HG03135 (cell line): ENCODE measurements around the gene YWHAB.

Experiments used
- ATAC-seq: cut with Tn5 transposase; IDR thresholded peaks from one replicate; pipeline ENCODE4 v1.9.1; 2021; ENCODE audit warnings: mild to moderate bottlenecking, moderate library complexity; ENCODE audit not compliant: unreplicated experiment

YWHAB gene

GRCh38 chr20:44911264-44911921 is 25.9 kb downstream of the YWHAB start:
- ATAC-seq, result no peak

GRCh38 chr20:44912189-44912588 is 26.7 kb downstream of the YWHAB start:
- no peak for ATAC-seq

- ATAC-seq, result no peak
These were observed 29.4 kb downstream of the YWHAB start for GRCh38 chr20:44914924-44915323.

GRCh38 chr20:44916586-44916985 is 31.1 kb downstream of the YWHAB start:
- no peak for ATAC-seq

GRCh38 chr20:44917399-44917798 is 31.9 kb downstream of the YWHAB start:
- no peak for ATAC-seq

GRCh38 chr20:44918342-44918741 is 32.8 kb downstream of the YWHAB start:
- no peak for ATAC-seq

GRCh38 chr20:44918761-44919160 is 33.3 kb downstream of the YWHAB start:
- no peak for ATAC-seq

- no peak for ATAC-seq
These were observed 35.9 kb downstream of the YWHAB start for GRCh38 chr20:44921447-44921846.

- no peak for ATAC-seq
These were observed 39.0 kb downstream of the YWHAB start for GRCh38 chr20:44924541-44924940.

GRCh38 chr20:44928595-44928994 is 43.1 kb downstream of the YWHAB start:
- ATAC-seq, result no peak

- ATAC-seq, result no peak
These were observed 45.1 kb downstream of the YWHAB start for GRCh38 chr20:44930517-44931168.

GRCh38 chr20:44931911-44932310 is 46.4 kb downstream of the YWHAB start:
- ATAC-seq, result no peak

GRCh38 chr20:44932916-44933315 is 47.4 kb downstream of the YWHAB start:
- ATAC-seq, result no peak

GRCh38 chr20:44936510-44936909 is 51.0 kb downstream of the YWHAB start:
- no peak for ATAC-seq

GRCh38 chr20:44938637-44939036 is 53.1 kb downstream of the YWHAB start:
- no peak for ATAC-seq

GRCh38 chr20:44941120-44941691 is 55.7 kb downstream of the YWHAB start:
- no peak for ATAC-seq

GRCh38 chr20:44942264-44942973 is 56.9 kb downstream of the YWHAB start:
- ATAC-seq, result no peak

- ATAC-seq, result no peak
These were observed 58.3 kb downstream of the YWHAB start for GRCh38 chr20:44943828-44944227.

GRCh38 chr20:44945261-44945660 is 59.8 kb downstream of the YWHAB start:
- no peak for ATAC-seq

- no peak for ATAC-seq
These were observed 60.9 kb downstream of the YWHAB start for GRCh38 chr20:44946271-44946852.

- no peak for ATAC-seq
These were observed 62.6 kb downstream of the YWHAB start for GRCh38 chr20:44948107-44948506.
